Stimulated activated CD4-positive, alpha-beta T cell treated with anti-CD3 and anti-CD28 coated beads, TNF-alpha, amount 100 ng/mL, for 1 hour (primary cell): Measurements from ENCODE around the gene RASAL2.
"Not testable (repeated sequence)": the region's sequence is repeated elsewhere in the genome, so short reads cannot be mapped to it uniquely, and the experiment has no call there.

Source experiments
- DNase-seq, 3 donors: peaks; one replicate each; pipeline ENCODE4 v3.0.0-alpha.2; 2020; ENCODE audit warnings: low read depth in 3 of 3, low spot score in 1 of 3

RASAL2 gene

DNA sequence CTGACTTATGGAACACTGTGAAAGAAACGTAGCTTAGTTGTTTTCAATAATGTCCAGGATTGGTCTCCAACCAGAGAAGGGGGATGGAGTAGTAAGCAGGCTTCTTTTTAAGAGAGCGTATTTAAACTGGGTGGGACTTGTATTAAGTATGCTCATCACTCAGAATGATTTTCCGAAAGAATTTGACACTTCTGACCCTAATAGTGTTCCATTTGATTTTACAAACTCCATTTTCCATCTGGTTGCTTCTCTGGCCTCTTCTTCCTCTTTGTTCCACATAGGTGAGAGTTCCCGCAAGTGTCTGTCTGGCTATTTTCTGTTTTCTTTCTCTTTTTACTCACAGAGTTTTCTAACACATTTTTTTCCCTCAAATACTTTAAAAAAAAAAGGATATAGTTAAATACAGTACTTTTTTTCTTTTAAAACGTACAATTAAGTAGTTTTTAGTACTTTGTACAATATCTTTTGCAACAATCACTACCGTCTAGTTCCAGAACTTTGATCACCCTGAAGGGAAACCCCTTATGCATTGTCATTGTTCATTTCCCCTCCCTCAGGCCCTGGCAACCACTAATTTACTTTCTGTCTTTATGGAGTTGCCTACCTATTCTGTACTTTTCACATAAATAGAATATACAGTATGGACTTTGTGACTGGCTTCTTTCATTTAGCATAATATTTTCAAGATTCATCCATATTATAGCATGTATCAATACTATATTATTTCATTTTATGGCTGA, 67.0 kb downstream of the RASAL2 start:
- no peak for DNase-seq

DNA sequence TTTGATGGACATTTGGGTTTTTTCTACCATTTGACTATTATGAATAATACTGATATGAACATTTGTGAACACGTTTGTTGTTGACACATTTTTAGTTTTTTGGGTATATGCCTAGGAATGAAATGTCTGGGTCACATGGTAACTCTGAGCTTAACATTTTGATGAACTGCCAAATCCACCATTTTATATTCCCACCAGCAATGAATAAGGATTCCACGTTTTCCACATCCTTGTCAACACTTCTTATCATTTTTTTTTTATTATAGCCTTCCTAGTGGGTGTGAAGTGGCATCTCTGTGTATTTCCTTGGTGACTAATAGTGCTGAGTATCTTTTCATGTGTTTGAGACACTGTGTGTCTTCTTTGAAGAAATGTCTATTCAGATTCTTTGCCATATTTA, 67.6 kb downstream of the RASAL2 start:
- no peak for DNase-seq

DNA sequence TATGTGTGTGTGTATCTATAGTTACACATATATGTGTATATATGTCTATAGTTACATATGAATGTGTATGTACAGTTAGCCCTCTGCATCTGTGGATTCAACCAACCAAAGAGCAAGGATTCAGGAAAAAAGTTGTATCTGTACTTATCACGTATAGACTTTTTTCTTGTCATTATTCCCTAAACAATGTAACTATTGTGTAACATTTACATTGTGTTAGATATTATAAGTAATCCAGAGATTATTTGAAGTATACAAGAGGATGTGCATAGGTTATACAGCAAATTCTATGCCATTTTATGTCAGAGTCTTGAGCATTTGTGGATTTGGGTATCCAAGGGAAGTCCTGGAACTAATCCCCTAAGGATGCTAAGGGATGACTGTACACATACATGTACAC, 71.3 kb downstream of the RASAL2 start:
- DNase-seq: no peak

DNA sequence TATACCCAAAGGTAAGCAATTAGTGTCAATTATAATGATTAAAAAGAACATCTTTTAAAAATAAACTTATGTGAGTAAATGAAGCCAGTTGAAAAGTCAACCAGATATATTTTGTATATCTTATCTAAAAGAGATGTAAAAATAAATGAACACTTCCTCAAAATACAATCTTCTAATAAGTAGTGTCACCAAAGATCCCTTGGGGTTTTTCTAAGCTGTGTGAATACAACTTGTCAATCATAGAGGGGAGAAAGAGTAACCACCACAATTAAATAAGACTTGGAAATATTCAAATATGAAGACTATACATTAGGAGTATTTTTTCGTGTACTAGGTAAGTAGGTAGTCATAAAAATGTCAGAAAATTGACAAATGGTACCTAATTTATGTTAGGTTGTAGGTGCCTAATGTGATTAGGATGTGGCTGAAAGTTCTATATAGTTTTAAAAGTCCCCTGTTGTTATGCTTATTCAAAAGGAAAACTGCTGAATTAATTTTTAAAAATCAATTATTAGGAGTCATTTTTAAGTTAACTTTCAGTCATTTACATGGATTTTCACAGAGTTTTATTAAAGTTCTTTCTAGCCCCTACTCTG, 72.6 kb downstream of the RASAL2 start:
- DNase-seq: no peak

DNA sequence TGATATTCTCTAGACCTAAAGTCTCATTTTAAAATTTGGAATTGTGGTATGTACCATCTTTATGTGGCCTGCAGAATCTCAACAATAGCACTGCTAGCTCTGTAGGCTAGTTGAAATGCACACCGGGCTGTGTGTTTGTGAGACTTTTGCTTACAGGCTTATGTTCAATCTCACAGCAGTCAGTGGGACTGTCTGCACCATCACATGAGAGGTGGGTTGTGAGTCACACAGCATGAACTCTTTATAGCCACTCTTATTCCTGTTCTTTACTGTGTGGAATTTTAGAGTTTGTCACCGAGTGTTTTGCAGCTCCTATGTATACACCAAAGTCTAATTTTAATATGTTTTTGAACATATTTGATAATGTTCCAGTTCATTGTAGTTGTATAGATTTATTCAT, 74.6 kb downstream of the RASAL2 start:
- DNase-seq: no peak

DNA sequence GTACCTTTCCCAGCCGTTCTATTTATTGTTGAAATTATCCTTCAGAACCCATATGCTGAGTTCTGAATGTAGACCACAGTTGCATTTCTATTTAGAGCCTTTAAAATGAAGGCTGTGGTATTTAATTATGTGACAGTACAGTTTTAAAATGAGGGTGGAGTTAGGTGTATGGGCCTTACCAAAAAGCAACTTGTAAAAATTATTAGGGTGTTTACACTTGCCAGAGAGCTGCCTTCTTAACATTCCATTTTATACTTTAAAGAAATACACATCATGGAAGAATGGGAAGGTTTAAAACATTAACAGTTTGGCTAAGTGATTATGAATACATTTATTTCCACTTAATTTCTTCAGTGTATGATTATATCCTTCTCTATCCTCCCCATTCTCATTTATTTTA, 75.7 kb downstream of the RASAL2 start:
- no peak for DNase-seq

DNA sequence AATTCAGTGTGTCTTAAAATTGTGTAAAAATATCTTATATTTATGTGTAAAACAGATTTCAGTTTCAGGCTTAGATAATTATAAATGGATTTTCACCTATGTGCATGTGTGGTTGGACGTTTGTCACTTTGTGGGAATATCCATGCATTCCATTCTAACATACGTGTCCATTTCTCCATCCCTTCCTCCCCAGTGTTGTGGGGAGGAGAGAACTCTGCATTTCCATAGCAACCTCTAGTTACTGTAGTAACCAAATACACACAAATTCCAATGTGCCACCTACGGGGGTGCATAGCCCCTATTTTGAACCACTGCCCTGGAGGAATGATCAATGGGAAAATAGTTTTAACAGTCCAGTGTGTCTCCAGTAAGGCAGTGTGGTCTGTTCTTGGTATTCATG, 79.0 kb downstream of the RASAL2 start:
- no peak for DNase-seq

DNA sequence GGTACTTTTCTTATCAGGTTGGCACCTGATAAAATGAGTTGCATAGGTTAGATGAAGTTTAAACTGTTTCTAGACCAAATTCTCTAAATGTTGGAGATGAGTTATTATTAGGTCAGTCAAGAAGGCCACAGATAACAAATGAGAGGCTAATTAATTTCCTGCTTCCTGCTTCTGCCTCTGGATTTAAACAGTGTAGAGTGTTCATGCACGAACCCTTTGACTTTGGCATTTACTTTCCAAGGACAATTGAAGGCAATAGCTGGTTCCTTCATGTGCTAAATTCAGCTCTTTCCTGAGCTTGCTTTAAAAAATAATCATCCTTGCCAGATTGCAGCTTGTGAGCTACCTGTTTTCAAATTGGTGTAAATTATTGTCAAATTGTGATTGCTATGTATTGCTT, 80.6 kb downstream of the RASAL2 start:
- DNase-seq: no peak

DNA sequence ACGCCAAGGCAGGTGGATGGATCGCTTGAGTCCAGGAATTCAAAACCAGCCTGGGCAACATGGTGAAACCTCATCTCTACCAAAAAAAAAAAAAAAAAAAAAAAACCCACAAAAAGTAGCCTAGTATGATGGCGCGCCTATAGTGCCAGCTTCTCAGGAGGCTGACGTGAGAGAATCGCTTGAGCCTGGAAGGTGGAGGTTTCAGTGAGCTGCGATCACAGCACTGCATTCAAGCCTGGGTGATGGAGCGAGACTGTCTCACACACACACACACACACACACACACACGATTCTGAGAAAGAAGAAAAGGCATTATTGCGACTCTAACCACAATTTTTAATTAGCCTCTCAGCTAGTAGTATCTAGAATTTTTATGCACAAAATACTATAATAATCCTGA, 86.5 kb downstream of the RASAL2 start:
- DNase-seq: no peak

DNA sequence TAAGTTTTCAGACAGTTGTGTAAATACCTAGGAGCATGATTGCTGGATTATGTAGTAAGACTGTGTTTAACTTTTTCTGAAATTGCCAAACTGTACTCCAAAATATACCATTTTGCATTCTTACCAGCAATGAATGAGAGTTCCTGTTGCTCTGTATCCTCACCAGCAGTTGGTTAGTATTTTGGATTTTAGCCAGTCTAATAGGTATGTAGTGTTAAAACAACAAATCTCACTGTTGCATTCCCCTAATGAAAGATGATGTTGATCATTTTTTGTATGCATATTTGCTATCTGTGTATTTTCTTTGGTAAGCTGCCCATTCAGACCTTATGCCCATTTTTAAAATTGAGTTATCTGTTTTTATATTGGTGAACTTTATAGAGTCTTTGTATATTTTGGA, 89.9 kb downstream of the RASAL2 start:
- DNase-seq: no peak

DNA sequence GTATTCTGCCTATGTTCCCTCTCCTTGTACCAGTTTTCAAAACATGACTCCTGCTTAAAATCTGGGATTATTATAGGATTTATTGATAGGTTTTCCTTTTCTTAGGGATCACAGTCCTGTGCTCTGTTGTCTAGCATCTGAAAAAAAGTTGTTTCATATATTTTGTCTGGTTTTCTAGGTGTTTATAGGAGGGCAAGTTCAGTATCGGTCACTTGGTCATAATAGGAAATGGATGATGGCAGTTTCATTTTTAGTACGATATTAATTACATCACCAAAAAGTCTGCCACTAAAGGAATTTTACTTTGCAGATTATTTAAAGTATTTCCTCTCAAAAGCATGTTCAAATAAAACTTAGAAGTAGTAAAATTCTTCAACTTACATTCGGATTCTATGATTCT, 94.4 kb downstream of the RASAL2 start:
- DNase-seq: no peak

DNA sequence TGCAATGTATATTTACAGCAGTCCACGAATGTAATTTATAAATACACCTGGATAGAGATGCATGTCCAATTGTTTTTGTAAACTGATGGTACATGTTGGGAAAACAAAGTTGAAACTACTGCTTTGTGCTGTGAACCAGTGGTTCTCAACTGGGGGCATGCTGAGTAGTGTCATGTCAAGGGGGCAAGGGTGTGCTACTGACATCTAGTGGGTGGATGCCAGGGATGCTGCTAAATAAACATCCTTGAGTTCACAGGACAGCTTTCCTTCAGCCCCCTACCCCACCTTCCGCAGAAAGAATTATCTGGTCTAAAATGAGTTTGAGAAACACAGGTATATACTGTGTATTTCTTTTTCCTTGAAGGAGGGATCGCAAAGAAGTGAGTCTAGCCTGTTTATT, 95.9 kb downstream of the RASAL2 start:
- no peak for DNase-seq

DNA sequence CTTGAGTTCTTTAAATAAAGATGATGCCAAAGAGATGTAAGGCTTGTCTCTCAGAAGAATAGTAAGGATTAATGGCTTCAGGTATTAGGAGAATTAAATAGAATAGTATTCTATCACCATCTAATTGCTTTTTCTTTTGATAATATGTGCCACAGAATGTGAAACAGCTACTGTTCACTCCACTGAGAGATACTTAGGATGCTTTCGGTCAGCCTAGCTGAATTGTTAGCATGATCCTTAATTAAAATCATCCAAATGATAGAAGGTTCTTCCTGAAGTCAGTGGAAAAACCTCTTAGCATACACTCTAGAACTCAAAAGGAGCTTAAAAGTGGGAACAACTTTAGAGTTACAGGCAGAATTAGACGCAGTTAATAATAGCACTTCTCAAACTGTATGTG, 97.0 kb downstream of the RASAL2 start:
- no peak for DNase-seq

DNA sequence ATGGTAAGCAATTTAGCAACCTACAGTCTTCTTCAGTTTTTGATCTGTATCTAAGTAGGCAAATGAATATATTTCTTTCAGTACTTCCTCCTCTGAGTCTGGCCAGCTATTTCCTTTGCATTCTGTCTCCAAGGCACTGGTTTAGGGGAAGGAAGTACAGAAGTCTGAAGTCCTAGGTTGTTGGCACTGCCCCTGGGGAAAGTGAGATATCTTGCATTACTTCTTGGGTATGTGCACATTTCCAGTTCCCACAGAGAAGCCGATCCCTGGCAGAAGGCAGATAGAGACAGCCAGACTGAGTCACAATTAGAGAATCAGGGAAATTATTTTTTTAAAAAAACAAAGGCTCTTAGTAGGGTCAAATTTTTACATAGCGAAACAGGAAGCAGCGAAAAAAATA, 98.8 kb downstream of the RASAL2 start:
- DNase-seq: no peak

DNA sequence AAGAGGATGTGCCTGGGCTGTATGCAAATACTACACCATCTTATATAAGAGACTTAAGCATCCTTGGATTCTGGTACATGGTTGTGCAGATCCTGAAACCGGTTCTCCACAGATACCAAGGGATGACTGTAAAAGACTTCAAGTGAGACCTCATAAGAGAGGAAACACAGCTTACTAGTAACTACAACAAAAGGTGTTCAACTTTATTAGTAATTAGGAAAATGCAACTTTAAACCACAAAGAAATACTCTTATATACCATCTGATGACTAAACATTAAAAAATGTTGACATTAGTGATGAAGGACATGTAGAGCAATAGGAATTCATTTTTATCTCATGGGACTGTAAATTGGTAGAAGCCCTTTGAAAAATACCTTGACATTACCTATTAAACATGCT, 102.7 kb downstream of the RASAL2 start:
- DNase-seq: no peak

DNA sequence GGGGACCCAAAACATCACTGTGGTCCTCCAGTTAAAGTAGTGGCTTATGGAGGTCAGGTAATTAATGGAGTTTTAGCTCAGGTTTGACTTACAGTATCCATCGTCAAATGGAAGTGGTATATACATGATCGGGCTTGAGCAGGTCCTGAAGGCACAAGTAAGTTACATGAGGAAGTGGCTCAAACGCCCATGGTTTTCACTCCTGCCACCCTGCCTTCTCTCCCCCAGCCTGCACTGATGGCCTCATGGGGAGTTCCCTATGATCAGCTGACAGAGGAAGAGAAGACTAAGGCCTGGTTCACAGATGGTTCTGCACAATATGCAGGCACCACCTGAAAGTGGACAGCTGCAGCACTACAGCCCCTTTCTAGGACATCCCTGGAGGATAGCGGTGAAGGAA, 108.2 kb downstream of the RASAL2 start:
- DNase-seq: not testable (repeated sequence)

DNA sequence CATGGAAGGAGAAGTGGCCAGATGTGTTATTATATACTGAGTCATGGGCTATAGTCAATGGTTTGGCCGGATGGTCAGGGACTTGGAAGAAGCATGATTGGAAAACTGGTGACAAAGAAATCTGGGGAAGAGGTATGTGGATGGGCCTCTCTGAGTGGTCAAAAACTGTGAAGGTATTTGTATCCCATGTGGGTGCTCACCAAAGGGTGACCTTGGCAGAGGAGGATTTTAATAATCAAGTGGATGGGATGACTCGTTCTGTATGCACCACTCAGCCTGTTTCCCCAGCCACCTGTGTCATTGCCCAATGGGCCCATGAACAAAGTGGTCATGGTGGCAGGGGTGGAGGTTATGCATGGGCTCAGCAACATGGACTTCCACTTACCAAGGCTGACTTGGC, 108.6 kb downstream of the RASAL2 start:
- DNase-seq: not testable (repeated sequence)

DNA sequence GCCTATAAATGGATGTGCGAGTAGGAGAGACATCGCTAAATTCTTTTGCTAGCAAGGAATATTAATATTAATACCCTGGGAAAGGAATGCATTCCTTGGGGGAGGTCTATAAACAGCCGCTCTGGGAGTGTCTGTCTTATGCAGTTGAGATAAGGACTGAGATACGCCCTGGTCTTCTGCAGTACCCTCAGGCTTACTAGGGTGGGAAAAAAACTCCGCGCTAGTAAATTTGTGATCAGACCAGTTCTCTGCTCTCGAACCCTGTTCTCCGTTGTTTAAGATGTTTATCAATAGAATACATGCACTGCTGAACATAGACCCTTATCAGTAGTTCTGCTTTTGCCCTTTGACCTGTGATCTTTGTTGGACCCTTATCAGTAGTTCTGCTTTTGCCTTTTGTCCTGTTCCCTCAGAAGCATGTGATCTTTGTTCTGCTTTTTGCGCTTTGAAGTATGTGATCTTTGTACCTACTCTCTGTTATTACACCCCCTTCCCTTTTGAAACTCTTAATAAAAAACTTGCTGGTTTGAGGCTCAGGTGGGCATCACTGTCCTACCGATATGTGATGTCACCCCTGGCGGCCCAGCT, 114.5 kb downstream of the RASAL2 start:
- DNase-seq: not testable (repeated sequence)

DNA sequence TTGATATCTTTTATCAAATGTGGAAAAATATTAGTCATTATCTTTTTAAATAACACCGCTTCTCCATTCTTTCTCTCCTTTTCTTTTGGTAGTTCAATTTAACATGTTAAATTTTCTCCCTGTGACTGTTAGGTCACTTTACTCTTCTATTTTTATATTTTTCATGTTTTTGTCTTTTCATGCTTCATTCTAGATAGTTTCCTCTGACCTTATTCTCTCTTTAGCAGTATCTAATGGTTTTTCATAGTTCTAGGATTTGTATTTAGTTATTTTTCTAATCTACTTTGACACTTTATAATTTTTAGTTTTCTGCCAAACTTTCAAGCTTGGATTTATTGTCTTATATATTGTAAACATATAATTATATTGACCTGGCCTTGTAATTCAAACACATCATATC, 116.0 kb downstream of the RASAL2 start:
- DNase-seq: no peak

DNA sequence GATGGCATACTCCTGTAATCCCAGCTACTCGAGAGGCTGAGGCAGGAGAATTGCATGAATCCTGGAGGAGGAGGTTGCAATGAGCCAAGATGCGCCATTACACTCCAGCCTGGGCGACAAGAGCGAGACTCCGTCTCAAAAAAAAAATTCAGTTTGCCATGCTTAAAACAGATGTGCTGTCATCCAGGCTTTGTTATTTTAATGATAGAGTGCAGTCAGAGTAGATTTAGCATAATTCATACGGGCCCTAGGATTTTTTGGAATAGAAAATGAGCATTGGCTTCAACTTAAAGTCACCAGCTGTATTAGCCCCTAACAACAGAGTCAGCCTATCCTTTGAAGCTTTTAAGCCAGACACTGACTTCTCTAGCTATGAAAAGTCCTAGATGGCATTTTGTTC, 124.6 kb downstream of the RASAL2 start:
- DNase-seq: no peak

DNA sequence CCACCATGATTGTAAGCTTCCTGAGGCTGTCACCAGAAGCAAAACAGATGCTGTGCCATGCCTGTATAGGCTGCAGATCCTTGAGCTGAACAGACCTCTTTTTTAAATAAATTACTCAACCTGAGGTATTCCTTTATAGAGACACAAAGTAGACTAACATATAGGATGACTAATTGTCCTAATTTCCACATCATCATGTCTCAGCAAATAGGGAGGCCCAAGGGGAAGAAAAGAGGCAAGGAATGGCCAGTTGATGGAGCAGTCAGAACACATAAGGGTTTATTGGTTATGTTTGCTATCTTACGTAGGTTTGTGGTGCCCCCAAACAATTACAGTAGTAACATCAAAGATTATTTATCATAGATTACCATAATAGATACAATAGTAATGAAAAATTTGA, 126.2 kb downstream of the RASAL2 start:
- no peak for DNase-seq

DNA sequence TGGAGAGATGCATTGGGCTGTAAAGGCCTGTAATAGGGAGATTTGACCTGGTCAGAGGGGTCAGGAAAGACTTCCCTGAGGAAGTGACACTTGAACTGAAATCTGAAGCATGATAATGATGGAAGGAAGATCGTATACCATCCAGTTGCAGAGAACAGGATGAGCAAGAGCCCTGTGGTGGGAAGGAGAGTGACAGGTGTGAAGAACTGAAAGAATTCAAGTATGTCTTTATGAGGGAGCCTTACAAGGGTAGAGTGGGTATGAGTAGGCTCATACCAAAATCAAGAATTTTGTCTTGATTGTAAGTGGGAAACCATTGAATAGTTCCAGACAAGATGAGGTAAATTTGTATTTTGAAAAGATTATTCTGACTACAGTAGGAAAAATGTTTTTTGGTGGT, 129.4 kb downstream of the RASAL2 start:
- DNase-seq: no peak

DNA sequence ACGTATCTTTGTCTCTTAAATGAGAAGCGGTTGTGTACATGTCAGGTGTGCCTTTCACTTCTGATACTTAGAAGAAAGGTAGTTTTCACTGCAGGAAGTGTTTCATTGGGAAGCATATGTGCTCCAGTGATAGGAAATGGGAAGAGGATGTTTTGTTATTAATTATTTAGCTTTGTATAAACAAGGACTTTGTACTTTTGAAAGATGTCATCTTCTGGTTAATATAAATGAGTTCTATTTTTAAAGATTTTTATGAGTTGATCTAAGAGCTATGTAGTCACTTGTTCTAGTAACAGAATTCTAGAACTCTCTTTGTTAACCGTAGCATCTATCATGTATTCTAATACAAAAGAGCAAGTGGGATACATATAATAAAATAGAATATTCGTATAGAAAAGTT, 130.5 kb downstream of the RASAL2 start:
- DNase-seq: no peak
